H4 (cell line): ENCODE measurements around the gene DYNLRB1. TPM values are rescaled to one million over a fixed set of nuclear protein-coding genes. Genes with fewer than 3 reads are reported as not detected.
"Not testable (repeated sequence)": the region's sequence is repeated elsewhere in the genome, so short reads cannot be mapped to it uniquely, and the experiment has no call there.

Experiments
- DNase-seq: peaks from one replicate; pipeline ENCODE4 v3.0.0-alpha.2; 2015; ENCODE audit warnings: low spot score
- total RNA-seq: library from RNA; depleted of rRNA; stranded (reverse); fragments of >200 nt; shearing (Covaris generic); gene quantifications from 2 replicates; pipeline ENCODE4 v1.2.3, GENCODE V29; 2014; rRNA removed

The DYNLRB1 gene
- total RNA-seq = 142 and 180 TPM in 2 replicates

GRCh38 chr20:34516247-34517113 lies at the start of gene DYNLRB1:
Gene DYNLRB1 (plus strand): TSS chr20:34516422. CDS start chr20:34516459, 37 bp downstream.
- DNase-seq = peak; percentile 93

- DNase-seq = no peak
These were observed 47.3 kb upstream of the DYNLRB1 start for GRCh38 chr20:34468951-34469350.

- peak; percentile 21 for DNase-seq
These were observed 43.8 kb upstream of the DYNLRB1 start for GRCh38 chr20:34472246-34472925.

GRCh38 chr20:34473262-34473883 lies 42.8 kb upstream of the DYNLRB1 start:
- DNase-seq = peak; percentile 38

GRCh38 chr20:34475979-34476736 lies 40.1 kb upstream of the DYNLRB1 start:
- no peak for DNase-seq

GRCh38 chr20:34479627-34480026 lies 36.6 kb upstream of the DYNLRB1 start:
- DNase-seq = no peak

GRCh38 chr20:34482154-34482553 lies 34.1 kb upstream of the DYNLRB1 start:
- not testable (repeated sequence) for DNase-seq

GRCh38 chr20:34483585-34484220 lies 32.5 kb upstream of the DYNLRB1 start:
- DNase-seq = not testable (repeated sequence)

- DNase-seq = no peak
These were observed 31.1 kb upstream of the DYNLRB1 start for GRCh38 chr20:34485068-34485634.

GRCh38 chr20:34491226-34491931 lies 24.8 kb upstream of the DYNLRB1 start:
- no peak for DNase-seq

GRCh38 chr20:34491932-34492509 lies 24.2 kb upstream of the DYNLRB1 start:
- DNase-seq = no peak

- no peak for DNase-seq
These were observed 22.6 kb upstream of the DYNLRB1 start for GRCh38 chr20:34493646-34494045.

GRCh38 chr20:34495307-34495706 lies 20.9 kb upstream of the DYNLRB1 start:
- DNase-seq = no peak

GRCh38 chr20:34495916-34496315 lies 20.3 kb upstream of the DYNLRB1 start:
- DNase-seq = no peak

- not testable (repeated sequence) for DNase-seq
These were observed 18.6 kb upstream of the DYNLRB1 start for GRCh38 chr20:34497596-34497995.

- no peak for DNase-seq
These were observed 15.4 kb upstream of the DYNLRB1 start for GRCh38 chr20:34500823-34501222.

- DNase-seq = no peak
These were observed 9.7 kb upstream of the DYNLRB1 start for GRCh38 chr20:34506480-34506879.

- DNase-seq = no peak
These were observed 8.4 kb upstream of the DYNLRB1 start for GRCh38 chr20:34507702-34508413.

- DNase-seq = no peak
These were observed 5.6 kb upstream of the DYNLRB1 start for GRCh38 chr20:34510575-34510974.
